ENCODE measurements around the gene TMEM33.
A peak's percentile ranks its signal among the peaks of the same experiment; 100 is the strongest.
"Not testable (repeated sequence)": the region's sequence is repeated elsewhere in the genome, so short reads cannot be mapped to it uniquely, and the experiment has no call there.

Gene TMEM33, protein sequence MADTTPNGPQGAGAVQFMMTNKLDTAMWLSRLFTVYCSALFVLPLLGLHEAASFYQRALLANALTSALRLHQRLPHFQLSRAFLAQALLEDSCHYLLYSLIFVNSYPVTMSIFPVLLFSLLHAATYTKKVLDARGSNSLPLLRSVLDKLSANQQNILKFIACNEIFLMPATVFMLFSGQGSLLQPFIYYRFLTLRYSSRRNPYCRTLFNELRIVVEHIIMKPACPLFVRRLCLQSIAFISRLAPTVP

DNA sequence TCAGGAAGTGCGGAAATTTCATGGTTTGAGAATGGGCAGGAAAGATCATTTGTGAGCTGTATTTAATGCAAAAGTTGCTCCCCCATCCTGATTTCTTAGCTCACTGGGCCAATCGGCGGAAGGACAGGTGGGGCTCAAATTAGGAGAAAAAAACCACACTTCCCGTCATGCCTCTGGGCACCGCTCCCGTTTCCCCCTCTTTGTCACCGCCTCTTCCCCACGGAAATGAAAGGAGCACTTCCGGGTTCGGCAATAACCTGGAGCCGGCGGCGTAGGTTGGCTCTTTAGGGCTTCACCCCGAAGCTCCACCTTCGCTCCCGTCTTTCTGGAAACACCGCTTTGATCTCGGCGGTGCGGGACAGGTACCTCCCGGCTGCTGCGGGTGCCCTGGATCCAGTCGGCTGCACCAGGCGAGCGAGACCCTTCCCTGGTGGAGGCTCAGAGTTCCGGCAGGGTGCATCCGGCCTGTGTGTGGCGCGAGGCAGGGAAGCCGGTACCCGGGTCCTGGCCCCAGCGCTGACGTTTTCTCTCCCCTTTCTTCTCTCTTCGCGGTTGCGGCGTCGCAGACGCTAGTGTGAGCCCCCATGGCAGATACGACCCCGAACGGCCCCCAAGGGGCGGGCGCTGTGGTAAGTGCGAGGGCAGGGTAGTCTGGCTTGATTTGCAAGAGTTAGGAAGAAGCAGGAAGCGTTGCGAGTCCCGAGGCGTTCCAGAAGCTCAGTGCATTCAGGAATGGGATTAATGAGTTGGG lies at the start of gene TMEM33:
Gene TMEM33 (plus strand): TSS at position 529 of the 751 bp plus-strand sequence. CDS start 56 bp downstream, at position 585.
- peak; percentile 84 to 86 for DNase-seq

DNA sequence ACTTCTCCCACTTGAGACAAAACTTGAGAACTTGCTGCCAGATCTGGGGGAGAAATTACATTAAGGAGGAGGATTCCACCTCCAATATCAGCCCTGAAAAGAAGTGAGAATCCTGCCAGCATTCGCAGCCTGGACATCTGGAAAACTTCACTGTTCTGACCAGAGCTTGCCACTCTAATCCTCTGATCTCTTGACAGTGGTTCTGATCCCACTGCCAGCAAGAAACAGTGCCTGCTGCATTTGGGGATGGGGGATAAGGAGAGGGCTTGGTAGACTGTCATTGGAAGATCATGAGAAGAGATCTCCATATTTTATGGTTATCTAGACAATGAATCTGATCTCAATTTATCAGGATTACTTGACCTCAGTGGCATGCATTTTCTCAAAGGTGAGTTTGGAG lies 49.8 kb upstream of the TMEM33 start:
- DNase-seq = no peak

DNA sequence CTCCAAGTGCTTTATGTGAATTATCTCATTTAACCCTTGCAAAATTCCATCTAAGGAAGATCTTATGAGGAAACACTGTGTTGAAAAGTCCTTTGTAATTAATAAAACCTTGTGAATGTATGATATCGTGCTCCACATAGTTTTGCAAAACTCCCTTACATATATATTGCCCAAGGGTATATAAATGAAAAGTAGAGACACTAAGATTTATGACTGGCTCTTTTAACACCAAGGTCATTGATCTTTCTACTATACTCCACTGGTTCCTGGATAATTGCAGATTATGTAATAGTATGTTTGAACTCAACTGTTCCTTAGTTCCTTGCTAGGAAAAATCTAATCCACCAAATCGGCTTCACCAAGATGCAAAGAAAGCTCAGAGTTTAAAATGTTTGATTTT lies 48.0 kb upstream of the TMEM33 start:
- DNase-seq = no peak

DNA sequence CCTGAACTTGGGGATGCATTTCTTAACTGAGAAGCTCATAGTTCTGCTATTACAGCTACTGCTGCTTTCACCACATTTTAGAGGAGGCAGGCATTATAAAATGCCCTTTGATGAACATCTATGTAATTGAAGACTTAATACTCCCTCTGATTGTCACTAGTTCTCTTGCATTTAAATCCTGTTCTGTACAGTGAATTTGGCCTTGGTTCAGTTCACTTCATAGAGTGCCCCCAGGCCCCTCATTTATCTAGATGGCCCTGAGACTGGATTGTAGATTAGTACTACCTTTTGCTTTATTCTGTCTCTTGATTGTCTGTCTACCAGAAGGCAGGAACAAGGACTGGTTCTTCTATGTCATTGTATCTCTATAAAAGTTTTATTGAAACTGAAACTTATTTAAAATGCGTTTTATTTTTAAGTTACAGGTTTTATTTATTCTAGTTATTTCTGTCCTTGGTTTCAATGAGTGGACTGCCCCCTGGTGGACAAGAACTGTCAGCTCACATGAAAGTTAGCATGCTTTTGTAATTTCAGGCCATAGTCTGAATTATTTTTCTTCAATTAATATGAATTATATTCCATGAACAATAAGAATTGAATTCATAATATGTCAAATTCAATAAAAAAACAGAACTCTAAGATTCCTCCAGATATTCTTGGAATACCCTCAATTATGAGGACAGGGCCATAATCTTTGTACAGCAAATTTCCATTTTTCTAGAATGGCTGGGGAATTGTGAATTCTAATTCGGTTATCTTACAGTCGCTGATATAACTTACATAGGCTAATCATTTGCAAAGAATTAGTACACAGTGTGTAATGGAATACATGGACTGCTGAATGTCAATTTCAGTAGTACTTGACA lies 47.2 kb upstream of the TMEM33 start:
- DNase-seq = peak in 1 of 2 experiments; percentile 45

DNA sequence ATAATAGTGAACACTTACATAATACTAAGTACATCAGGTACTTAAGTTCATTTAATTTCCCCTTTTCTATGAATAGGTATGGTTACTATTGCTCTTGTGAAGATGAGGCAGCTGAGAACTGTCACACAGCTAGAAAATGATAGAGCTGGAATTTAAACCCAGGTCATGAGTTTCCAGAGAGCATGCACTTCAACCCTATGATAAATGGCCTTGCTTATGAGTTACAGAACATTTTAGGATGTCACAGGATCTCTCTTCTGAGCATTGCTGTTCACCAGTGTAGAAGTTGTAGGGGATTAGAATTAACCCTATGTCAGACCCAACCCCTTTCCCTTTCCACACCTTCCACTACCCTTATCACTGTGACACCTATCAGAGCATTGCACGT lies 46.5 kb upstream of the TMEM33 start:
- DNase-seq = no peak

DNA sequence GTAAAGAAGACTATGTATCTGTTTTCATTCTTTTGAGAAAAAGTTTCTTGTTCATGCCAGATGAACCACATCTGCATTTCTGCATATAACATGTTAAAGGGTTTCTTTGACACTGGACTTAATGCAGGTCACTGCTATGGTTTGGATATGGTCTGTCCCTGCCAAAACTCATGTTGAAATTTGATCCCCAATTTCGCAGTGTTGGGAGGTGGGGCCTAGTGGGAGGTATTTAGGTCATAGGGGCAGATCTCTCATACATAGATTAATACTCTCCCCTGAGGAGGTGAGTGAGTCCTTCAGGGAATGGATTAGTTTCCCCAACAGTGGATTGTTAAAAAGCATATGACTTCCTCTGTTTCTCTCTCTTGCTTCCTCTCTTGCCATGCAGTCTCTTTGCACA lies 45.9 kb upstream of the TMEM33 start:
- DNase-seq = no peak

DNA sequence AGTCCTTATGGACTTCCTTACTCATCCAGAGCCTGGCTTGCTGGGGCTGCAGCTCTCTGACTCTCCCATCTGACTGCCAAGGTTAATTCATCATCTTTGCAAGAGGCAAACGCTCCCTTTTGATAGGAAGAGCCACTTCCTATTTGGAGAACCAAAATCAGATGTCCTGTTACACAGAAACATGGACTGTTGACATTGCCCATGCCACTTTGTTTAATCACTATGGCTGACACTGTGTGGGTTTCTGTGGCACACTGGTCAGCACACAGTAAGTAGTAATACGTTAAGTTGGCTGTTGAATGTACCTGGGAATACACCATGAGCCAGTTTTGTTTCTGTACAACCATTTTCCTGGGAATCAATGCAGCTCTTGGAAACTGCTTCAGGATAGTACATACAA lies 45.1 kb upstream of the TMEM33 start:
- DNase-seq = no peak

DNA sequence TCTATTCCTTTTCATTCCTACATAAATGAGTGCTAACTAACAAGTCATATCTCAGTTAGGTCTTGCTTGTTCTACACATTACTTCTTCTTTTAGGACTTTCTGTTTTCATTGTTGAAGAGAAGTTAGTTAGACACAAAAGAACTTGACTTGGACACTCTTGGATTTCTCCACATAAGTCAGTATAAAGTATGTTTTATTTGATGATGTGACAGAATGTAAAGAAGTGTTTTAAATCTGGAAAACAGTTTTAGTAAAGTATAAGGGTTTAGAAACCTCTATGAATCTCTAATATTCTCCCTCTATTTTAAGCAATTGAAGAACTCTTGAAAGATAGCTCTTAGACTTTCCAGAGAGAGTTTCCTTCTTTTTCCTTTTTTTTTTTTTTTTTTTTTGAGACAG lies 38.6 kb upstream of the TMEM33 start:
- no peak for DNase-seq

DNA sequence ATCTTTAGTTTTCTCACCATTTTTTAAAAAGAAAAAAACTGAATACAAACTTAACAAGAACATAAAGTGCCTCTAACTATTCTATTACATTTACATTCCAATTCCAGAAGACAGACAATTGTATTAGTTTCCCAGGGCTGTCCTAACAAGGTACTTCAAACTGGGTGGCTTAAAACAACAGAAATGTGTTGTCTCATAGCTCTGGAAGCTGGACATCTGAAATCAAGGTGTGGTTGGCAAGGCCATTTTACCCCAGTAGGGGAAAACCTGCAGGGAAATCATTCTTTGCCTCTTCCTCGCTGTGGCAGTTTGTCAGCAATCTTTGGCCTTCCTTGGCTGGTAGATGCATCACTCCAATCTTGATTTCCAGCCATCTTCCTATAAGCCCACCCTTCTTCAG lies 37.5 kb upstream of the TMEM33 start:
- no peak for DNase-seq

DNA sequence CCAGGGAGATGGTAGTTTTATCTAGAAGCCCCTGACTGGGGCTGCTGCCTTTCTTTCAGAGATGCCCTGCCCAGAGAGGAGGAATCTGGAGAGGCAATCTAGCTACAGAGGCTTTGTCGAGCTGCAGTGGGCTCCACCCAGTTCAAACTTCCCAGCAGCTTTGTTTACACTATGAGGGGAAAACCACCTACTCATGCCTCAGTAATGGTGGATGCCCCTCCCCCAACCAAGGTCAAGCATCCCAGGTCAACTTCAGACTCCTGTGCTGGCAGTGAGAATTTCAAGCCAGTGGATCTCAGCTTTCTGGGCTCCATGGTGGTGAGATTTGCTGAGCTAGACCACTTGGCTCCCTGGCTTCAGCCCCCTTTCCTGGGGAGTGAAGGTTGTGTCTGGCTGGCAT lies 26.1 kb upstream of the TMEM33 start:
- not testable (repeated sequence) for DNase-seq

DNA sequence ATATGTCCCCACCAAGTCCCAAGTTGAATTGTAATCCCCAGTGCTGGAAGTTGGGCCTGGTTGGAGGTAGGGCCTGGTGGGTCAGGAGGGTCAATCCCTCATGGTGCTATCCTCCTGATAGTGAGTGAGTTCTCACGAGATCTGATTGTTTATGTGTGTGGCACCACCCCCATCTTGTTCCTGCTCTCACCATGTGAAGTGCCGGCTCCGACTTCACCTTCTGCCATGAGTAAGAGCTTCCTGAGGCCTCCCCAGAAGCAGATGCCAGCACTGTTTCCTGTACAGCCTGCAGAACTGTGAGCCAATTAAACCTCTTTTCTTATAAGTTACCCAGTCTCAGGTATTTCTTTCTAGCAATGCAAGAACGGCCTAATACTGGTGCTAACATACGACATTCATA lies 22.7 kb upstream of the TMEM33 start:
- no peak for DNase-seq

DNA sequence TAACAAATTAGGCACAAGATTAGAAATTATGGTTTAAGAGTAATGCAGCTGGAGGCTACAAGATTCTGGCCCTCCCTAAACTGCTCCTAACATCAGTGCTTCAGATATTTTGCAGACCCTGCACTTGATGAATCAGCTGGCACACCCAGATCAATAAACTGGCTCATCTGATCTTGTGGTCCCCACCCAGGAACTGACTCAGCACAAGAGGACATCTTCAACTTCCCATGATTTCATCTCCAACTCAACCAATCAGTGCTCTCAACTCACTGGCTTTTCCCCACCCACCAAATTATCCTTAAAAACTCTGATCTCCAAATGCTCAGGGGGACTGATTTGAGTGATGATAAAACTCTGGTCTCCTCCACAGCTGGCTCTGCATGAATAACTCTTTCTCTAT lies 21.7 kb upstream of the TMEM33 start:
- no peak for DNase-seq

DNA sequence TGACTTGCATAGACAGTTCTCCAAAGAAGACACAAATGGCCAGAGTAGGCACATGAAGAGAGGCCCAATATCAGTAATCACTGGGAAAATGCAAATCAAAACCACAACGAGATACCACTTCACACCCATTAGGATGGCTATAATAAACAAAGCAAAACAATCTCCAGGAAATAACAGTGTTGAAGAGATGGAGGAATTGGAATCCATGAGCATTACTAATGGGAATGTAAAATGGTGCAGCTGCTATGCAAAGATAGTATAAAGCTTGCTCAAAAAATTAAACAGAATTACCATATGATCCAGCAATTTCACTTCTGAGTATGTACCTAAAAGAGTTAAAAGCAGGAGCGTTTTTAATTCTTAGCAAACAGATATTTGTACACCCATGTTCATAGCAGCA lies 17.0 kb upstream of the TMEM33 start:
- DNase-seq = no peak

DNA sequence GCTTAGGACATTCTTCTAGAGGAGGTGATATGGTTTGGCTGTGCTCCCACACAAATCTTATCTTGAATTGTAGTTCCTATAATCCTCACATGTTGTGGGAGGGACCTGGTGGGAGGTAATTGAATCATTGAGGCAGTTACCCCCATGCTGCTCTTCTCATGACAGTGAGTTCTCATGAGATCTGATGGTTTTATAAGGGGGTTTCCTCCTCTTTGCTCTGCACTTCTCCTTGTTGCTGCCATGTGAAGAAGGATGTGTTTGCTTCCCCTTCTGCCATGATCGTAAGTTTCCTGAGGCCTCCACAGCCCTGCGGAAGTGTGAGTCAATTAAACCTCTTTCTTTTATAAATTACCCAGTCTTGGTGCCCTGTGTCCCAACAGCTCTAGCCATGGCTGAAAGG lies 14.8 kb upstream of the TMEM33 start:
- DNase-seq = not testable (repeated sequence)

DNA sequence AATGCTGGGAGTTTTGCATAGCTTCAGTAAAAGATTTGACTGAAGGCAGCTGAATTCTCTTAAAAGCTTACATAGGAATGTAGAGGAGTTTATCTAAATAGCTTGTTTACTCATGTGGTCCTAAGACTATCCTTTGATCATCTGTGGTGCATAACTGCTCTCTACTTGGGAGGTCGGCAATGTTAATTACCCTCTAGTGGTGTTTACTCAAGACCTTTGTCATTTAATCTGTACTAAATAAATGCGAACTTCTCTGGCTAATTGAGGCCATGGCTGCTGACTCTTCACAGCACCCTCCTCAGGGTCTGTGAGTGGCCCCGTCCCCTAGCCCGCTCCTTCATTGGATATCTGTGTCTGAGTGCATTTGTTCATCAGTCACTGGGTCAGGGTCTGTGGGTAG lies 13.8 kb upstream of the TMEM33 start:
- no peak for DNase-seq

DNA sequence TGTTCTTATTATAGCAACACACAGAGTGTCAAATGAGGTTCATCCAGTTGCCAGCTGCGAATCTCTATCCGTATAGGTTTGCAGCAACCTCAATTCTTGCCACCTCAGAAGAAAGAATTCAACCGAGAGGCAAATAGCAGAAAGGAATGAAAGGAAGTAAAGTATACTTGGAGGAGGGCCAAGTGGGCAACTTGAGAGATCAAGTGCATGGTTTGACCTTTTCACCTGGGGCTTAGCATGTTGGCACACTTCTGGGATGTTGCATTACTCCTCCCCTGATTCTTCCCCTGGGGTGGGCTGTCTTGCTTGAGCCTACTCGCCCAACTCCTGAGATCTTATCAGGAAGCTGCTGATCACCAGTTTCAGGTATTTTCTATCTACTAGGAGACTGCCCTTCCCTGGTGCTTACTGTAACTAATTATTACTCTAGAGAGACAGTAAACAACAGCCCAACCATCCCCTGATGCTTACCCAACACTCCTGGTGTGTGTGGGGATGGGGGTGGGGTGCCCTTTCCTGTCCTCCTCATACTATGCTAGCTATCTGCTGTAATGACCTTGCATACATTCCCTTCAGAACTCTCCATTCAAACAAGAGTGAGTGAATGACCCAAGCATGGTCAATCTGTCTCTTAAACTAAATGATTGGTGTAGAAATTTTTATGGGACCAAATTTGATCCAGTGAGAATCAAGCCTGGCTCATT lies 7.3 kb upstream of the TMEM33 start:
- DNase-seq = no peak

DNA sequence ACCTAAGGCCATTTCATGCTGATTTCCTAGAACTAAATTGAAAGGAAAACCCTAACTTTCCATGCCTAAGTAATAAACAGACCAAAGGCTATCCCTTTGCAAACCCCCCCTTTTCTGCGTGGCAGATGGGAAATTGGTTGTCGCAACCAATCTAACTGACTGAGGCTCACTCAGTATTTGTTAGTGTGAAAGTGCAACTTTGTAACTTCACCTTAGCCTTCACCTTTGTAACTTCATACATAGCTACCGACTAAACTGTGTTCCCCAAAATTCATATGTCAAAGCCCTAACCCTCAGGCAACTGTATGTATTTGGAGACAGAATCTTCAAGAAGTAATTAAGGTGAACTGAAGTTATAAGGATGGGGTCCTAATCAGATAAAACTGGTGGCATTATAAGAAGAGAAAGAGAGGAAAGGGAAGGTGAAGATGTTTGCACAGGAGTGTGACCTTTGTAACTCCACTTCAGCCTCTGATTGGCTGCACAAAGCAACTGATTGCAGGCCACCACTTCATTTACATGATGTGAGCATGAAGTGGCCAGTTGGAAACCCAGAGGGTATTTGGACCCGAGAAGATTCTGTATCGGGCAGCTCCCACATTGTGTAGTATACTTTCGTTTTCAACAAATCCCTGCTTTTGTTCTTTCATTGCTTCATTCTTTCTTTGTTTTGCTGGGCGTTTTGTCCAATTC lies 4.9 kb upstream of the TMEM33 start:
- no peak for DNase-seq

DNA sequence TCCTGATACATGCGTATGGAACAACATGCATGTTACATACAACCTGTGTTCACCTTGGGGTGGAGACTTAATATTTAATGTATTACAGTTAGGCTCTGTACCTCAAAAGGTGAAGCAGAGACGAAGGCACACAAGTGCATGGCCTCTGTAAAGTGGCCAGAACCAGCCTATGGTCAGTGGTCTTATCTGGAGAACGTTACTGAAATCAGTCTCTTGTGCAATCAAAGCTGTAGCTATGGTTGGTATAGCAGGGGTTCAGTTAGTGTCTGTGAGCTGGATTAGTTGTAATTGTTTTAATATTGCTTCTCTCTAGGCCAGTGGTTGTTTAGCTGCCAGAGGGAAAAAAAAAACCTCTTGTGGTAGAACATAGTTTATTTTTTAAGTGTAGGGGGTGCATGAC lies 2.2 kb upstream of the TMEM33 start:
- no peak for DNase-seq

DNA sequence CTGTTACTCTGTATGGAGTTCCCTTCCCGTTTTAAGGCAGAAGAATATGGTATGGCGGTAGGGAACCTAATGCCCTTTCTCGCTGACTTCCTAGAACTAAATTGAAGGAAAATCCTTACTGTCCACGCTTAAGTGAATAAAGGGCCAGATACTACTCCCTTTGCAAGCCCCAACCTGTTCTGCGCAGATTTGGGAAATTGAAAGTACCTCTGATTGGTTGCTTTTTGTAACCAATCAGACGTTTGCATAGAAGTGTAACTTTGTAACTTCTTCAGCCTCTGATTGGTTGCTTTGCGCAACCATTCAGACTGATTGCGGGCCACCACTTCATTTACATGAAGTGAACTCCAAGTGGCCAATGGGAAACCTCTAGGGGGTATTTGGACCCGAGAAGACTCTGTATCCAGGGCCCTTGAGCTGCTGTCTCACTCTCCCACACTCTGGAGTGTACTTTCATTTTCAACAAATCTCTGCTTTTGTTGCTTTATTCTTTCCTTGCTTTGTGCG lies 1.2 kb upstream of the TMEM33 start:
- DNase-seq = no peak

DNA sequence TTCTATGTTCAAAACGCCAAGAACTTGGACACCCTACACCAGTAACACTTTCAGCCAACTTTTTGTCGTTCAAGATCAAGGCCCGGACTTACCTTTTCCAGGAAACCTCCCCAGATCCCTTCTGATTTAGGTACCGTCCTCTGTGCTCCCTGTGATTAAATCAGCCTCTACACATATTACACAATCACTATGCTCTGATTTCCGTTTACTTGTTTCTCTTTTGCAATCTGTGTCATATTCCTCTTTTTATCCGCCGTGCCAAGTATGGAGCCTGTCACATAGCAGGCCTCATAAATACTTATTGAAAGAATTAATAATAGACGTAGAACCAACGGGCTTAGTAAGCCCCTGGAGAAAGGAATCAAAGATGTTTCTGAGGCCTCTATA lies 722 bp upstream of the TMEM33 start:
- DNase-seq = no peak

DNA sequence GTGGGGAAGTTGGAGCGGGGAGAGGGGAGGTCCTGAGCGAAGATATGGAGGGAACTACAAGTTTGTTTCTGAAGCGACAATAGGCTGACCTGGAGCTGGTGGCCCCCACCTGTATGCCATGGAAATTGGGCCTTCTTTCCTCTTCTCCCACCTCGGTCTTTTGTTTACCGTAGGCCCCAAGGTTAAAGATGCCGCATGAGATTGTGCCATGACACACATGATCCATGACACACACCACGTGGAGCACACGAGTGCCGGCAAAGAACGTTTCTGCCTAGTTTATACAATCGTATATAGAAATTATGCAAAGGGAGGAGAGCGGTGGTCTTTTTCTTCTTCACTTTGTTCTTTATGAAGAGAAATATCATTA lies 408 bp downstream of the TMEM33 start:
- DNase-seq = peak in 1 of 2 experiments; percentile 52

DNA sequence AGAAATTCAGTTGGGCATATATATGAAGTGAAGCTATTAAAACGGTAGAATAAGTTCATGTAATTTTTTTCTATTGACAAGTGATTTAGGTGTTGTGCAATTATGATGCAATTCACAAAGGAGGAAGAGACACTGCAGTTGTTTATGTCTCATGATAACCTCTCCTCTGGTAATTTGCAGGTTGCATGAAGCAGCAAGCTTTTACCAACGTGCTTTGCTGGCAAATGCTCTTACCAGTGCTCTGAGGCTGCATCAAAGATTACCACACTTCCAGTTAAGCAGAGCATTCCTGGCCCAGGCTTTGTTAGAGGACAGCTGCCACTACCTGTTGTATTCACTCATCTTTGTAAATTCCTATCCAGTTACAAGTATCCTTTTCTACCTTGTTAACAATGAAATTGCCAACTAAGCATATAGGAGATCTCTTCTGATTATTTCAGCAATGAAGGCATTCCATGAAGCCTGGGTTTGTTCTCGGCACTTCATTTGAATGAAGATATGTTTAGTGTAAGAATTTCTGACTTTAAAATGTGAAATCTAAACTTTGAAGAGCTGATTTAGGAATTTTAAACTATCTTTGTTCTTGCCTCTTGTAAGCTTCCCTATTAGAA lies 3.9 kb downstream of the TMEM33 start:
- DNase-seq = no peak

Data from activated T-cell treated with anti-CD3 and anti-CD28 coated beads, Interleukin-2, amount 50 U/mL, for 48 hours (primary cell).